Measurements from ENCODE around the gene FBXL13.
"Not testable (repeated sequence)": the region's sequence is repeated elsewhere in the genome, so short reads cannot be mapped to it uniquely, and the experiment has no call there.

The FBXL13 gene

GRCh38 chr7:103025341-103025740 lies 49.3 kb downstream of the FBXL13 start:
- Histone ChIP-seq H3K9ac (ENCODE audit: low read depth, low read length) (no peak overlapping the region), H3K36me3 (ENCODE audit: insufficient read depth, low read length) (no peaks in the 10 kb centered on the region), H3K9me3 (ENCODE audit: control insufficient read depth, insufficient read depth, low read length) (no peaks in the 10 kb centered on the region), H3K4me1 (ENCODE audit: insufficient read depth, low read length) (no peaks in the 10 kb centered on the region)

GRCh38 chr7:103023578-103023977 lies 51.0 kb downstream of the FBXL13 start:
- not testable (repeated sequence) for H3K9me3 ChIP-seq (ENCODE audit: control insufficient read depth, insufficient read depth, low read length); H3K4me1 ChIP-seq (ENCODE audit: insufficient read depth, low read length); H3K36me3 ChIP-seq (ENCODE audit: insufficient read depth, low read length); H3K9ac ChIP-seq (ENCODE audit: low read depth, low read length)

- H3K4me1 ChIP-seq (ENCODE audit: insufficient read depth, low read length); H3K36me3 ChIP-seq (ENCODE audit: insufficient read depth, low read length); H3K9me3 ChIP-seq (ENCODE audit: control insufficient read depth, insufficient read depth, low read length); H3K9ac ChIP-seq (ENCODE audit: low read depth, low read length): not testable (repeated sequence)
Measured at GRCh38 chr7:103021490-103021889, 53.1 kb downstream of the FBXL13 start.

- not testable (repeated sequence) for H3K9me3 ChIP-seq (ENCODE audit: control insufficient read depth, insufficient read depth, low read length); H3K4me1 ChIP-seq (ENCODE audit: insufficient read depth, low read length); H3K36me3 ChIP-seq (ENCODE audit: insufficient read depth, low read length); H3K9ac ChIP-seq (ENCODE audit: low read depth, low read length)
Measured at GRCh38 chr7:103020876-103021275, 53.7 kb downstream of the FBXL13 start.

GRCh38 chr7:103018295-103018694 lies 56.3 kb downstream of the FBXL13 start:
- not testable (repeated sequence) for H3K36me3 ChIP-seq (ENCODE audit: insufficient read depth, low read length); H3K9ac ChIP-seq (ENCODE audit: low read depth, low read length)

GRCh38 chr7:103011650-103012049 lies 62.9 kb downstream of the FBXL13 start:
- Histone ChIP-seq H3K4me1 (ENCODE audit: insufficient read depth, low read length) (no peaks in the 10 kb centered on the region), H3K9me3 (ENCODE audit: control insufficient read depth, insufficient read depth, low read length) (no peaks in the 10 kb centered on the region), H3K9ac (ENCODE audit: low read depth, low read length) (no peak overlapping the region), H3K36me3 (ENCODE audit: insufficient read depth, low read length) (no peaks in the 10 kb centered on the region)

More at GRCh38 chr7:103018295-103018694, 56.3 kb downstream of the FBXL13 start:
- H3K9me3 ChIP-seq (ENCODE audit: control insufficient read depth, insufficient read depth, low read length); H3K4me1 ChIP-seq (ENCODE audit: insufficient read depth, low read length): not testable (repeated sequence)

- Histone ChIP-seq H3K4me1 (ENCODE audit: insufficient read depth, low read length) (no peaks in the 10 kb centered on the region), H3K9me3 (ENCODE audit: control insufficient read depth, insufficient read depth, low read length) (no peaks in the 10 kb centered on the region), H3K9ac (ENCODE audit: low read depth, low read length) (no peak overlapping the region), H3K36me3 (ENCODE audit: insufficient read depth, low read length) (no peaks in the 10 kb centered on the region)
Measured at GRCh38 chr7:103010211-103010610, 64.4 kb downstream of the FBXL13 start.

- H3K9me3 ChIP-seq (ENCODE audit: control insufficient read depth, insufficient read depth, low read length) = no peaks in the 10 kb centered on the region
- H3K4me1 ChIP-seq (ENCODE audit: insufficient read depth, low read length) = no peaks in the 10 kb centered on the region
- H3K9ac ChIP-seq (ENCODE audit: low read depth, low read length) = no peak overlapping the region
- H3K36me3 ChIP-seq (ENCODE audit: insufficient read depth, low read length) = no peaks in the 10 kb centered on the region
Measured at GRCh38 chr7:103009466-103010185, 65.0 kb downstream of the FBXL13 start.

GRCh38 chr7:103003004-103003403 lies 71.6 kb downstream of the FBXL13 start:
- no peaks in the 10 kb centered on the region for H3K36me3 ChIP-seq (ENCODE audit: insufficient read depth, low read length)
- no peaks in the 10 kb centered on the region for H3K4me1 ChIP-seq (ENCODE audit: insufficient read depth, low read length)
- no peaks in the 10 kb centered on the region for H3K9me3 ChIP-seq (ENCODE audit: control insufficient read depth, insufficient read depth, low read length)
- H3K9ac ChIP-seq (ENCODE audit: low read depth, low read length) = no peak overlapping the region

GRCh38 chr7:103001210-103001609 lies 73.4 kb downstream of the FBXL13 start:
- H3K9ac ChIP-seq (ENCODE audit: low read depth, low read length) = no peak overlapping the region
- H3K4me1 ChIP-seq (ENCODE audit: insufficient read depth, low read length) = no peaks in the 10 kb centered on the region
- H3K36me3 ChIP-seq (ENCODE audit: insufficient read depth, low read length) = no peaks in the 10 kb centered on the region
- H3K9me3 ChIP-seq (ENCODE audit: control insufficient read depth, insufficient read depth, low read length) = no peaks in the 10 kb centered on the region

- Histone ChIP-seq H3K36me3 (ENCODE audit: insufficient read depth, low read length) (no peaks in the 10 kb centered on the region), H3K9me3 (ENCODE audit: control insufficient read depth, insufficient read depth, low read length) (no peaks in the 10 kb centered on the region), H3K9ac (ENCODE audit: low read depth, low read length) (no peak overlapping the region), H3K4me1 (ENCODE audit: insufficient read depth, low read length) (peaks cover 3% of the 10 kb centered on the region)
Measured at GRCh38 chr7:102996957-102997356, 77.6 kb downstream of the FBXL13 start.

GRCh38 chr7:102995609-102996008 lies 79.0 kb downstream of the FBXL13 start:
- not testable (repeated sequence) for H3K9me3 ChIP-seq (ENCODE audit: control insufficient read depth, insufficient read depth, low read length); H3K36me3 ChIP-seq (ENCODE audit: insufficient read depth, low read length); H3K9ac ChIP-seq (ENCODE audit: low read depth, low read length); H3K4me1 ChIP-seq (ENCODE audit: insufficient read depth, low read length)

- Histone ChIP-seq H3K9me3 (ENCODE audit: control insufficient read depth, insufficient read depth, low read length) (no peaks in the 10 kb centered on the region), H3K9ac (ENCODE audit: low read depth, low read length) (no peak overlapping the region), H3K36me3 (ENCODE audit: insufficient read depth, low read length) (no peaks in the 10 kb centered on the region), H3K4me1 (ENCODE audit: insufficient read depth, low read length) (peaks cover 6% of the 10 kb centered on the region)
Measured at GRCh38 chr7:102994567-102994966, 80.0 kb downstream of the FBXL13 start.

GRCh38 chr7:102993718-102994029 lies 80.9 kb downstream of the FBXL13 start:
- H3K36me3 ChIP-seq (ENCODE audit: insufficient read depth, low read length) = no peaks in the 10 kb centered on the region
- no peaks in the 10 kb centered on the region for H3K9me3 ChIP-seq (ENCODE audit: control insufficient read depth, insufficient read depth, low read length)
- H3K4me1 ChIP-seq (ENCODE audit: insufficient read depth, low read length) = peaks cover 6% of the 10 kb centered on the region
- H3K9ac ChIP-seq (ENCODE audit: low read depth, low read length) = no peak overlapping the region

- Histone ChIP-seq H3K9ac (ENCODE audit: low read depth, low read length) (no peak overlapping the region), H3K4me1 (ENCODE audit: insufficient read depth, low read length) (peaks cover 6% of the 10 kb centered on the region), H3K36me3 (ENCODE audit: insufficient read depth, low read length) (no peaks in the 10 kb centered on the region), H3K9me3 (ENCODE audit: control insufficient read depth, insufficient read depth, low read length) (no peaks in the 10 kb centered on the region)
Measured at GRCh38 chr7:102992938-102993717, 81.5 kb downstream of the FBXL13 start.

Data from ES-I3 (cell line).